HK-2 (cell line): ENCODE results near the gene KHNYN.
A peak's percentile ranks its signal among the peaks of the same experiment; 100 is the strongest.
"Not testable (repeated sequence)": the region's sequence is repeated elsewhere in the genome, so short reads cannot be mapped to it uniquely, and the experiment has no call there.

ENCODE experiments used
- DNase-seq: peaks from one replicate; pipeline ENCODE4 v3.0.0-alpha.2; 2018; ENCODE audit not compliant: unreplicated experiment

Gene KHNYN

DNA sequence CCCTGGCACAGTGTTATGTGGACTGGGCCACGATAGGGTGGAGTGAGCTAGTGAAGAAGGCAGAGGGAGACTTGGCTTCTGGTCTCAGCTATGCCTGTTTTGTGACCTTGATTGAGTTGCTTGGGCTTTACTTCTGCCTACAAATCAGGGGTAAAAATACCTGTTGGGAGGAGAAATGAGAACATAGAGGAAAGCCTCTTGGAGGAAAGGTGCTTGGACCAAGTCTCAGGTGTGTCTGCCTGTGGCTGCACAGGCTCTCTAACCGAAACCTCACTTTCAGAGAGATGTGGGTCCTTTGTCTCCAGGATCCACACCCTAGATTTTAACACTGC is 7.9 kb downstream of the KHNYN start:
- DNase-seq = no peak

DNA sequence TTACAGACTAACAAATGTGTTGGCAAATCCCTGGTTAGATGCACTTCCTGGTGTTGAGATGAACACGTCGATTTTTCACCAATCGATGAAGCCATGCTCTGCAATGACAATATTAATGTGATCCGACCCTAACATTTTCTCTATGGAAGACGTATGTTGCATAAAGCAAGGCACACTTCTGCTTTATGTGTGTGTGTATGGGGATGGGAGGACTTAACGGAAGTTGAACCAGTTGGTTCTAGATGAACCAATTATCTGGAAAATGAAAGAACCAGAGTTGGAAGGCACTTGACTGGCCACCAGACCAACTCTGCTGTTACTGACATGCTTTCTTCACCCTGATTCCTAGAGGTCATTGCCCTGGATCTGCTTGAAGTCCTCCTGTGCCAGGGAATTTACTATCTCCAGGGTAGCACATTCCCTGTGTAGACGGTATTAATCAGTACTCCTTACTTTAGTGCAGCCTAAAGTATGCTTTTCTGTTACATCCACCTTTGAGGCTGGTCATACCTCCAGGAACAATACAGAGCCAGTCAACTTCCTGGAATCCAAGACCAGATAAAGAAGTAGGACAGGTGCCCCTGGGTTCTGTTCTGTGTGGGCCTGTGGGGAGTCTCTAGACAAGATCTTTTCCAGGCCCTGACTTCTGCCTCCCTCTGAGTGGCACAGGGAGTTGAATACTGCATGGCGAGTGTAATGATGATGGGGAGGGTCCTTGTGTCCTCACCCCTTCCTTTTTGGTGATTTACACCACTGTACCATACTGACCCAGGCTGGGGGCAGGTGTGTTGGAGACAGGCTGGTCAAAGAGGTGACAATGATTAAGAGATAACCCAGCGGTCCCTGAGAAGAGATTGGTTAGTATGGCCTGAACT is 8.7 kb downstream of the KHNYN start:
- no peak for DNase-seq

DNA sequence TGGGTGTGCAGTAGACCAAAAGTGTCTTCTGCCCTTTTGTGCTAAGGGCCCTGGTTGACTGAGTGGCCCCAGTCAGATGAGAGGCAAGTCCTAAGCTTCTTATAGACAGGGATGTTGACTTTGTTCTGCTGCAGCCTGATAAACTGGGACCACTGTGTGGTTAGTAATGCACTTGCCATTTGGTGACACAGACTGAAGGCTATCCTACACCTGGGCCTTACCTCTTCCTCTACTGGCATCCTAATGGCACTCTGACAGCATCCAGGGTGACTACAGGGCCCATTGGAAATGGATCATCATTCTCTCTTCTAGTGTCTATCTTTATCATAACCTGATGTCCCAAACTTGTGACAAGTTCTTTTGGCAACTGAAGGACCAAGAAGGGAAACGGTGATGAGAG is 9.5 kb downstream of the KHNYN start:
- no peak for DNase-seq

DNA sequence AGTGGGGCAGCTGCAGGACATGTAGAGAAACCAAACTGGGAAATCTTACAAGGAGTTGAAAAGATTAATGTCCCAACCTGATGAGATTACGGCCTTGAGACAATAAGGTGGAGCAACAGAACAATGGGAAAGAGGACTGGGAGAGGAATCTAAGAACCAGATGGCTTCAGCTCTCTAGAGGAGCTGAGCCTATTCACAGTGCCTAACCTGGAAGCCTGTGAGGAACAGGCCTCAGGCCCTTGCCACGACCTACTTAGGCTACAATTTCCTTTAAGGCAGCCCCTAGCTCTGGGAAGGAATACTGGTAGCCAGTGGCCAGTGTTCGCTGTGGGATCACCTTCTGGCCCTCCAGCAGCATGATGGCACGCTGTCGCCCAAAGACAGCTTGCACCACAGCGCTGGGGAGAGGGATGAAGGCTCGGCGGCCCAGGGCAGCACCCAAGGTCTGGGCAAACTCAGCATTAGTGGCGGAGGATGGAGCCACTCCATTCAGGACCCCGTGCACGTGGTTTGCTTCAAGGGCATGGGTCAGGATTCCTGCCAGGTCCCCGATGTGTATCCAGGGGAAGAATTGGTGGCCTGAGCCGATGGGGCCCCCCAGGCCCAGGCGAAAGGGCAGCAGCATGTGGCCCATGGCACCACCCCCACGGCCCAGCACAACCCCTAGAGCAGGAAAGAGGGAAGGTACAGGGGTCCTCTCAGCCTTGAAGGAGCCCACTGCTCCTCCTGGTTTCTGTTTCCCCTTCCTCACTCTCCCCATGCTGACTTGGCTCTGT is 10.3 kb downstream of the KHNYN start:
- DNase-seq = no peak

DNA sequence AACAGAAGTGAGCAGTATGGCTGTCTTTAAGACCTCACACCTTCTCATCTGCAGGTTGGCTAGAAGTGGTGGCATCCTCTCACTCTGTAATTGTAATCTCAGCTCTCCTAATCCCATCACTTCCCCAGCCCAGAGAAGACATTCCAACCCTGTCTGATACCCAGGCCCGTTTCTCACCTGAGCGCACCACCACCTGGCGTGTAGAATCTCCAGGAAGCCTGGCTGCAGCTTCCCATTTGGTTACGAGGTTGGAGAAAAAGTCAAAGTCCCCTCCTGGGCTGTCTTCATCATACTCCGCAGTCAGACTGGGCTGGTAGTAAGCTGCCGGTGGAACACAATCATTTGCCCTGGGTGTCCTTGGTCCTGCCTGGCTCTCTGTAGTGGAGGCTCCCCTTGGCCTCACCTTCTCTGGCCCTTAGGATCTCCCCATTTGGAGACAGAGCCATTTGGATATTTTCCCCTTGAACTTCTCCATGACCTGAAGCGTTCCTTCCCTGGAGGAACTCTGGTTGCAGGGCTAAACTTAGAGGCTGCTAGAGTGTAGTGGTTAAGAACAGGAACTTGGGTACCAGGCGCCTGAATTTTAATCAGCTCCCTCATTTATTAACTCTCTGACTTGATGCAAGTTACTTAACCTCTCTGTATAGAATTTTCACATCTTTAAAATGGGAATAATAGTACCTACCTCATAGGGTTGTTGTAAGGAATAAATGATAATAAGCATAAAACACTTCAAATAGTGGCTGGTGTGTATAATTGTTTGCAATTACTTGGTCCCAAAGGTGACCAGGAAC is 11.0 kb downstream of the KHNYN start:
- DNase-seq = no peak

DNA sequence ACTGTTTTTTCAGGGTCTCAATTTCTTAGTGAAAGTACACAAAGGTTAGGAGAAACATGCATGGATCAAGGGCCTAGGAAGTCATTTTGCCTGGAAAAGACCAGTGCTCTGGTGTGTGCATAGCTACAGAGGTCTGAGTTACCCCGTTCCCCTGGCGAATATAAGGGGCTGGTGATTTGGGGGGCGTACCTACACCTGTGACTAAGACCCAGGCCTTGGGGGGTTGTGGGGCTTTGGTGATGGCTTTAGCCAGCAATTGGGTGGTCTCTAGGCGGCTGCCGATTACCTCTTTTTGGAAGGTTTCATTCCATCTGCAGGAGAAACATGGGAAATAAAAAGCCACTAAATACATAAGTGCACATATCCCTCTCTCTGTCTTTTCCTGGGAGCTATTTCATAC is 11.7 kb downstream of the KHNYN start:
- no peak for DNase-seq

DNA sequence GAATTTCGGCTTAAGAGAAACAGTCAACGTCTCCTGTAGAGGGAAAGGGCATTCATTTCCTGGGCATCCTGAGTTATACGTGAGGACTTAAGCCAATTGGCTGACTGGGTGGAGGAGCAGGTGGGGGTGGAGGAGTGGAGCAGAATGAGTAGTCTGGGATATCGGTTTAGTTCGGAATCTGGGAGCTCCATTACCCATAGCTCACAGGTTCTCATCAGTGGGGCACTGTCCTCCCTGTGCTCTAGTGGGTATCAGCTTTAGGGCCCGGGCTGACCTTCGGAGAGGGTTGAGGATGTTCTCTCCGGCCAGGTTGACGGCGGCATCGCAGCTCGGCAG is 12.1 kb downstream of the KHNYN start:
- DNase-seq = no peak

DNA sequence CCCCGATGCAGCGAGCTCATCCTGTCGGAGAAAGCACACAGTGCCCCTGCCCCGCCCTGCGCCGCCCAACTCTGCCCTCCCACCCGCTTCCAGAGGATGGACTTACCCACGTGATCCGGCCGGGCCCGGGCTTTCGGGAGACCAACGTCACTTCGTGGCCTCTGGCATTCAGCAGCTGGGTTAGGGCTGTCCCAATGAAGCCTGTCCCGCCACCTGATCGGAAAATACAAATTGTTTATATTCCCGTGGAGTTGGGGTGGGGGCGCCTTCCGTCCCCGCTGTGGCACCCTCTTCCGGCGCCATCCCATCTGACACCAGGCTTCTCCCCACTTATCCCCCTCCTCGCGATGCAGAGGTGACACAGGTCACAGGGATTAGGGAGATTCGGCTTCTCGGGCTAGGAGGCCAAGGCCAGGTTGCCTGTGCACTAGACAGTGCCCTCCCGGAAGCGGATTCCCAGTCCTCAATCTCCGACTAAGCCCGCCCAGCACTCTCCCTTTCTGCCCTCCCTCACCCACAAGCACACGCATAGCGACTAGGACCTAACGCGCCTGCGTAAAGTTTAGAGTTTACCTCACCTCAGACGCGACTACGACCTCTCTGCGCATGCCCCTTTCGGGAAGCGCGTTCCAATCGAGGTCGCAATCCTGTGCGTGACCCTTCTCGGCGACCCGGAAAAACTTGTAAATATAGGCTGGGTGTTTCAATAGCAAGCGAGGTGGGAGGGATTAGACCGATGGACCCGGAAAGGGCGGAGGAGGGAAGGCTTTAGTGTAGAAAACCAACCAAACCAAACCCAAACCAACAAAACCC is 12.7 kb downstream of the KHNYN start, which contains the start of gene SDR39U1:
TSS of gene SDR39U1 (minus strand) at position 537 of the 813 bp plus-strand sequence. CDS start at position 530, 7 bp downstream.
- DNase-seq = peak; percentile 96

DNA sequence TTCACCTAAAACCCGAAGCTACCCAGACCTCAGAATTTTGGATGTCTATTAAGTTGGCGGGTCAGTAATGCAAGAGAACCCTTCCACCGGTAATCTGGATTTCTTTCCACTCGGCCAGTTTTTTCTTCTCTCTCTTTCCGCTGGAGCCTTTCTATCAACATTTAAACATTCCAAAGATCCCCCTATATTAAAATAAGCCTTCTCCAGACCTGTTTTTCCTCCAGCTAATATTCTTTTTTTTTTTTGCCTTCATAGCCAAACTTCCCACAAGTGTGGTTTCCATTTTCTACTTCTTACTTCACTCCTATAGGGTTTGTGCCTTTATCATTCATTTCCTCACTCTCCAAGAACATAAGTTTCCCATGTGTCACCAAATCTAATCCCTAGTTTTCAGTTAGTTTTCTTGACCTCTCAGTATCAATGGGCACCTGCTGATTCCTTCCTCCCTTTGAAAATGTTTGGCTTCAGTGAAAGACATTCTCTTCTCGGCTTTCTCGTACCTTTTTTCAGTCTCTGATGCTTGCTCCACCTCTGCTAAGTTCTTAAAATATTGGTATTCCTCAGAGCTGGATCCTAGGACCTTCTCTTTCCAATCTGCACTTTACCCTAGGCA is 13.4 kb downstream of the KHNYN start:
- DNase-seq = no peak

DNA sequence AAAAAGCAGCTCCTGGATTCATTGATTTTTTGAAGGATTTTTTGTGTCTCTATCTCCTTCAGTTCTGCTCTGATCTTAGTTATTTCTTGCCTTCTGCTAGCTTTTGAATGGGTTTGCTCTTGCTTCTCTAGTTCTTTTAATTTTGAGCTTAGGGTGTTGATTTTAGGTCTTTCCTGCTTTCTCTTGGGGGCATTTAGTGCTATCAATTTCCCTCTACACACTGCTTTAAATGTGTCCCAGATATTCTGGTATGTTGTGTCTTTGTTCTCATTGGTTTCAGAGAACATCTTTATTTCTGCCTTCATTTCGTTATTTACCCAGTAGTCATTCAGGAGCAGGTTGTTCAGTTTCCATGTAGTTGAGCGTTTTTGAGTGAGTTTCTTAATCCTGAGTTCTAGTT is 21.1 kb downstream of the KHNYN start:
- not testable (repeated sequence) for DNase-seq

DNA sequence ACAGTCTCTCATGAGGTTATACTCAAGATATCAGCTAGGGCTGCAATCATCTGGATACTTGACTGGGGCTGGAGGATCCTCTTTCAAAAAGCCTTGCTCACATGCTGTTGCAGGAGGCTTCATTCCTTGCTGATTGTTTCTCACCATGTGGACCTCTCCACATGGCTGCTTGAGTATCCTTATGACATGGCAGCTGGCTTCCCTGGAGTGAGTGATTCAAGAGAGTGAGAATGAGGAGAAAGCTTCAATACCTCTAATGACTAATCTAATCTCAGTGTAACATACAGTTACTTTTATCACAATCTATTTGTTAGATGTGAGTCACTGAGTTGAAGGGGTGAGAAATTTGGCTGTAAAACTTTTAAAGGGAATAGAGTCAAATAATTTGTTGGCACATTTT is 27.2 kb downstream of the KHNYN start:
- DNase-seq = no peak

DNA sequence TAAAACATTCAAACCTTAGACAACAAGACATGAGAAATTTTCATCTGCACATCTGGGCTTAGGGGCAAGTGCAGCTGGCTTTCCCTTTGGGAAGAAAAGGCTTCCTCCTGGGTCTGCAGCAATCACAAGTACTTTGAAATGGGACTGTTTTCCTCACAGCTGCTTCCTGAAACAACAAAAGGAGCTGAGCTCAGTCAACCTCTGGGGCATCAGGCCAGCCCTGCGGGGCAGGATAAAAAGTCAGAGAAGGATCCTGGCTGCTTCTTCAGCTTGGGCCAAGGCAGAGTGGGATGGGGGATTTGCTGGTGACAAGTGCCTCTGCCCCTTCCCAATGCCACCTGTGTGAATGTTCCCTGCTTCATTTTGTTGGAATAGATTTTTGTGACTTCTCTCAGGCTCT is 29.0 kb downstream of the KHNYN start:
- DNase-seq = no peak

DNA sequence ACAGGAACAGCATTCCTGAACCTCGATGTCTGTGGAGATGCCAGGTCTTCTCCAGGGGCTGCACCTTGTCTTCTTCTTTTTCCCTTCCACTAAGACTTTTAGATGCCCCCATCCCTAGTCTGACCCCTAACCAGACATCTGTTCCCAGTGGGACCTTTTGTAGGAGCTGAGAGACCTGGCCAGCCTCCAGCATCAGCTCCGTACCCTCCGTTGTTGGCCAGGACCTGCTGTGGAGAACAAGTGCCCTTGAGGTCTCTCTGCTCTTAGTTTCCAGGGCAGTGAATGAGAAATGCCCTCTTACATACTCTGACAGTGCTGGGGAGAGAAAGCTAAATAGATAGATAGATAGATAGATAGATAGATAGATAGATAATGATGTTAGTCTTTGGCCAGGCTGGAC is 29.6 kb downstream of the KHNYN start:
- no peak for DNase-seq

DNA sequence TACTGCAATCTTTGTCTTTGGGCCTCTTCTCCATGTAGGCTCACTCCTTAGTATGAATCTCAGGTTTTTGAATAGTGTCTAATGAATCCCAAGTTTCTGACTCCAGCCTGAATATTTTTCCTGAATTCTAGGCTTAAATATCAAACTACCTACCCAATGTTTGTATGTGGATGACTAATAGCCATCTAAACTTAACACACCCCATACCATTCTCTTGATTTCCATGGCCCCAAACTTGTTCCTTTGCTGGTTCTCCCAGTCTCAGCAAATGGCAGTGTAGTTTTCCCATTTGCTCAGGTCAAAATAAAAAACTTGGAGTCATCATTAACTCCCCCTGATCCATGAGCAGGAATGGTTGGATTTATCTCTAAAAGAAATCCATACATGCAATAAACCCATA is 31.6 kb downstream of the KHNYN start:
- DNase-seq = no peak

DNA sequence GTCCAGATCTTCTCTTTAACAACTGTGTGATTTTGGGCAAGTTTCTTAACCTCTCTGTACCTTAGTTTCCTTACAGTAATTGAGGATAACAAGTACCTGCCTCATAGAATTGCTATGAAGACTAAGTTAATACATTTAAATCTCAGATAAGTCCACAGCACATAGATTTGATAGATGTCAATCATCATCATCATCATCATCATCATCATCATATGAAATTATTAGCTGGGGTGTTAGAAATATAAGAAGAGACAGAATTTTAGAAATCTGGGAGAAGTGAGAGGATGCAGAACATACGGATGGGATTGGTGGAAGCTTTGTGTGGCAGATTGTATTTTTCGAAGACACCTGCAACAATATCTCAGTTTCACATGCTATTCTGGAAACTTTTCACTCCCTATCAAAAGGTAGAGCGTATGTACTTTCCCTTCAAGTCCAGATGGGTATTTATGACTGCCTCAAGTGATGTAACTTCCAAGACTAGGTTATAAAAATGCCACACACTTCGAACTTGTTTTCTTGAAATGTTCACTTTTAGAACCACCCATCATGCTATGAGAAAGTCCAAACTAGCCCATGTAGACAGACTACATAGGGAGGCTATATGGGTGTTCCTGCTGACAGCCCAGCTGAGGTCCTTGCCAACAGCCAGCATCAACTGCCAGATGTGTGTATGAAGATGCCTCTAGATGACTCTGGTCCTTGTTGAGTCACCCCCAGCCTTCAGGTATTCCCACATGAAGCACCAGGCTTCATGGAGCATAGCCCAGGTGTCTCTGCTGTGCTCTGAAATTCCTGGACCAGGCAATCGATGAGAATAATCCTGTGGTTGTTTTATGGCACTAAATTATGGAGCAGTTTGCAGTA is 33.5 kb downstream of the KHNYN start:
- no peak for DNase-seq

DNA sequence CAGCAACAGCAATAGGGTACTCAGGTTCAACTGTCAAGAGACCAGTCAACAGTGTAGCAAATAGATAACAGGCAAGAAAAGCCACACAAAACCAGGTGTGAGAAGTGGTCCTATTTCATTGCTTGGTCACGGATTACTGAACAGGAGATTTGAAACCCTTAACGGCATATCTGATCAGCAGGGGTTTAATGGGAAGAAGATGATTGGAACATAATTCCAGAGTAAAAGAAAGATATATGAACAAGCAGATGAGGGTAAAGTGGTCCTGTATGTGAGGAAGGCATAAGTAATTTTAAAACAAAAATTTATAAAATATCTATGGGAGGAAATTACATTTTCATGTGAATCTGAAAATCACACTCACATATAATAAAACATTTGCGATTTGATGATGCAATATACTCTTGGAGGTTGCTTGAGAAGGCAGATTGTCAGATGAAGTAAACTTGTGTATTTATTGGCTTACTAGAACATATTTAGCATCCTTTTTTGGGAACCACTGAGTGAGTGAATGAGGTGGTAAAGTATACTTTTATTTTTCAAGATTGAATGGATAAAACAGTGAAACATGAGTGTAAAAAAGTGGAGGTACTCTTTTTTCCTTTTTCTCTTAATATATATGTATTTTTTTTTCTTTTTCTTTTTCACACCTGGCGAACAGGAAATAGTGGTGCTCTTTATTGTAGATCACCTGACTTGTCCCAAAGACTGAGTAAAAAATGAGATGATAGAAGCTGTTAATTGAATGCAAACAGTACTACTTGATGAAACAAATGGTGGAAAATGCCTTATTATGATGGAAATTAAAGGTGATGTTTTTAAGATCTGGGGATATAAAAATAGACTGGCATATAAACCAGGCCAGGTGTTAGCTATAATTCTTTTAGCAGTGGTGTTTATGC is 34.4 kb downstream of the KHNYN start:
- no peak for DNase-seq

DNA sequence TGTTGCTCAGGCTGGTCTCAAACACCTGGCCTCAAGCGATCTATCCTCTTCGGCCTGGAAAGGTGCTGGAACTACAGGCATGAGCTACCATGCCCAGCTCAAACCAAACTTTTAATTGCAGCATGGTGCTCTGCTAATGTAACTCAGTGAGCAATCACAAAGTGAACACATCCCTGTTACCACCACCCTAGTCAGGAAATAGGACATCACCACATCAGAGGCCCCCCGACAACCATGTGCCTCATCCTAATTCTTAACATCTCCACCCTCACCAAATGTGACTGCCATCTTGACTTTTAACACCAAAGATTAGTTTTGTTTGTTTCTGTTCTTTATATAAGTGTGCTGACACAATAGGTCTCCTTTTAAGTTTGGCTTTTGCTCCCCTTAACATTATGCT is 35.6 kb downstream of the KHNYN start:
- DNase-seq = no peak

DNA sequence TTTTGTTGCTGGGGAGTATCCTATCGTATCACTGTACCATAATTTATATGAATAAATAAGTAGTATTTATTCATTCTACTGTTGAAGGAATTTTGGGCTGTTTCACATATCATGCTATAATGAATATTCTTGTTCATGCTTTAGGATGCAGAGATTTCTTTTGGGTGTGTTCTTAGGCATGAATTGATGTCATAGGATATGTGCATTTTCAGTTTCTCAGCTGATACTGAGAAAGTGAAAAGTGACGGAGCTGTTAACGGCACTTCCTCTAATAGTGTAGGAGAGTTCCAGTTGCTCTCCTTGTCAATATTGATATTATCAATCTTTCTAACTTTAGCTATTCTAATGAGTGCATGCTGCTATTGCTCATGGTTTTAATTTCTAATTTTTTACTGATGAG is 36.1 kb downstream of the KHNYN start:
- DNase-seq = no peak

DNA sequence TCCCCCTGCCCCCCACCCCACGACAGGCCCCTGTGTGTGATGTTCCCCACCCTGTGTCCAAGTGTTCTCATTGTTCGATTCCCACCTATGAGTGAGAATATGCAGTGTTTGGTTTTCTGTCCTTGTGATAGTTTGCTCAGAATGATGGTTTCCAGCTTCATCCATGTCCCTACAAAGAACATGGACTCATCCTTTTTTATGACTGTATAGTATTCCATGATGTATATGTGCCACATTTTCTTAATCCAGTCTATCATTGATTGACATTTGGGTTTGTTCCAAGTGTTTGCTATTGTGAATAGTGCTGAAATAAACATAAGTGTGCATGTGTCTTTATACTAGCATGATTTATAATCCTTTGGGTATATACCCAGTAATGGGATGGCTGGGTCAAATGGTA is 40.7 kb downstream of the KHNYN start:
- DNase-seq = not testable (repeated sequence)
